HG03558 (cell line): ENCODE measurements around the gene TSSK6.

Source experiments
- ATAC-seq: cut with Tn5 transposase; IDR thresholded peaks from one replicate; pipeline ENCODE4 v1.9.1; 2021; ENCODE audit warnings: moderate number of reproducible peaks; ENCODE audit not compliant: unreplicated experiment; ENCODE audit errors: extremely low read depth

Gene TSSK6

GRCh38 chr19:19545707-19546106 is 30.4 kb upstream of the TSSK6 start:
- no peak for ATAC-seq

DNA sequence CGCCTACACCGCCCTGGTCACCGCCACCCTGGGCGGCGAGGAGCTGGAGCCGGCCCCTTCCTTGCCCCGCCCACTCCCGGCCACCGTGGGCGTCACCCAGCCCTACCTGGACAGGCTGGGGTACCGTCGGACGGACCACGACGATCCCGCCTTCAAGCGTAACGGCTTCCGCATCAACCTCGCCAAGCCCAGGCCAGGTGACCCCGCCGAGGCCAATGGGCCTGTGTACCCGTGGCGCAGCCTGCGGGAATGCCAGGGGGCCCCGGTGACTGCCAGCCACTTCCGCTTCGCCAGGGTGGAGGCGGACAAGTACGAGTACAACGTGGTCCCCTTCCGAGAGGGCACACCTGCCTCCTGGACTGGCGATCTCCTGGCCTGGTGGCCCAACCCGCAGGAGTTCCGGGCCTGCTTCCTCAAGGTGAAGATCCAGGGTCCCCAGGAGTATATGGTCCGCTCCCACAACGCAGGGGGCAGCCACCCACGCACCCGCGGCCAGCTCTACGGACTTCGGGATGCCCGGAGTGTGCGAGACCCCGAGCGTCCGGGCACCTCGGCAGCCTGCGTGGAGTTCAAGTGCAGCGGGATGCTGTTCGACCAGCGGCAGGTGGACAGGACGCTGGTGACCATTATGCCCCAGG is 29.7 kb upstream of the TSSK6 start:
- no peak for ATAC-seq

- ATAC-seq = no peak
Measured at GRCh38 chr19:19544257-19544953, 29.1 kb upstream of the TSSK6 start.

GRCh38 chr19:19543640-19544039 is 28.3 kb upstream of the TSSK6 start:
- no peak for ATAC-seq

GRCh38 chr19:19543101-19543500 is 27.8 kb upstream of the TSSK6 start:
- ATAC-seq = no peak

GRCh38 chr19:19542507-19542906 is 27.2 kb upstream of the TSSK6 start:
- no peak for ATAC-seq

GRCh38 chr19:19541616-19542015 is 26.3 kb upstream of the TSSK6 start:
- no peak for ATAC-seq

DNA sequence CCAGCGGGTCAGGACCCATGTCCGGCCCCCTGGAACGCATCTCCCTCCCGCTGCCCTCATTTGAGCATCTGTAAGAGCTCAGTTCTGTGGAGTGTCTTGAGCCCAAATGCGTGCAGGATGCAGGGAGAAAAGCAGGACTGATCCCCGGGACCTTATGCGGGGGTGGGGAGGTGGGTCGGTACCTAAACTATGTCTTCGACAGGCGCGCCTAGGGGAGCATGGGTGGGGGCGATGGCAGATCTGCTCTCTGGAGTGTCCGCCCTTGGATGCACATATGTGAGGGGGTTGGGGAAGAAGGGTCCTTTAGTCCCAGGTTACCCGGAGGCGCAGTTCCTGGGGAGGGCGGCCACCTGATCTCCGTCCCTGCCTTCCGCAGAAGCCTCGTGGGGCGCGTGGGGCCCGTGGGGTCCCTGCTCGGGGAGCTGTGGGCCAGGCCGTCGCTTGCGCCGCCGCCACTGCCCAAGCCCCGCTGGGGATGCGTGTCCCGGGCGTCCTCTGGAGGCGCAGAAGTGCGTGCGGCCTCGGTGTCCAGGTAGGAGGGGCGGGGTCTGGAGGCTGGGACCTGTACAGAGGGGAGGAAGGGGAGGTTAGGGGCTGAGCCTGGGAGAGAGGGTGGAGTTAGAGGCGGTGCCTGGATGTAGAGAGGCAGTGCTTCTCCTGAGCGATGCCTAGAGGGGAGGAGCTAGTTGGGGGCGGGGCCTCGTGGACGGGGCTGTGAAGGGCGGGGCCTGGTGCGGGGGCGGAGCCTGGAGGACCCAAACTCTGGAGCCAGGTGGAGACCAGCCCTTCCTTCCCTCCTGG is 25.6 kb upstream of the TSSK6 start:
- no peak for ATAC-seq

GRCh38 chr19:19540064-19540714 is 24.8 kb upstream of the TSSK6 start:
- ATAC-seq = no peak

- no peak for ATAC-seq
Measured at GRCh38 chr19:19539698-19540063, 24.3 kb upstream of the TSSK6 start.

DNA sequence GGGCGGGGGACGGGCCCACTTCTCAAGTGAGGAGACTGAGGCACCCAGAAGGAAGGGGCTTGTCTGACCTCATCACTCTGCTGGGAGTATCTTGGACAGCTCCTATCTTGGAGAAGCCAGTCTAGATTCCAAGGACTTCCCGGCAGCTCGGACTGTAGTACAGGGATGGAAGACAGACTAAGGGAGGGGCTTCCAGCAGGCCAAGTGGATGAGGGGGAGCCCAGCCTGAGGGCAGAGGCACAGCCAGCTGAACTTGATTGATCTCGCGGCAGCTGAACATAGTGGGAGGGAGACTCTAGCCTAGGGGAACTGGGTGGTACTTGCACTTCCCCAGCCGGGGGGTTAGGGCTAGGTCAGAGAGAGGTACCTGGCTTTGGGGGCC is 23.4 kb upstream of the TSSK6 start:
- no peak for ATAC-seq

- no peak for ATAC-seq
Measured at GRCh38 chr19:19538061-19538784, 22.9 kb upstream of the TSSK6 start, which contains the start of gene CILP2. Gene CILP2, plus strand, starts transcription at chr19:19538265. Its CDS starts 85 bp downstream, at chr19:19538350.

- ATAC-seq = no peak
Measured at GRCh38 chr19:19537075-19538048, 22.0 kb upstream of the TSSK6 start.

DNA sequence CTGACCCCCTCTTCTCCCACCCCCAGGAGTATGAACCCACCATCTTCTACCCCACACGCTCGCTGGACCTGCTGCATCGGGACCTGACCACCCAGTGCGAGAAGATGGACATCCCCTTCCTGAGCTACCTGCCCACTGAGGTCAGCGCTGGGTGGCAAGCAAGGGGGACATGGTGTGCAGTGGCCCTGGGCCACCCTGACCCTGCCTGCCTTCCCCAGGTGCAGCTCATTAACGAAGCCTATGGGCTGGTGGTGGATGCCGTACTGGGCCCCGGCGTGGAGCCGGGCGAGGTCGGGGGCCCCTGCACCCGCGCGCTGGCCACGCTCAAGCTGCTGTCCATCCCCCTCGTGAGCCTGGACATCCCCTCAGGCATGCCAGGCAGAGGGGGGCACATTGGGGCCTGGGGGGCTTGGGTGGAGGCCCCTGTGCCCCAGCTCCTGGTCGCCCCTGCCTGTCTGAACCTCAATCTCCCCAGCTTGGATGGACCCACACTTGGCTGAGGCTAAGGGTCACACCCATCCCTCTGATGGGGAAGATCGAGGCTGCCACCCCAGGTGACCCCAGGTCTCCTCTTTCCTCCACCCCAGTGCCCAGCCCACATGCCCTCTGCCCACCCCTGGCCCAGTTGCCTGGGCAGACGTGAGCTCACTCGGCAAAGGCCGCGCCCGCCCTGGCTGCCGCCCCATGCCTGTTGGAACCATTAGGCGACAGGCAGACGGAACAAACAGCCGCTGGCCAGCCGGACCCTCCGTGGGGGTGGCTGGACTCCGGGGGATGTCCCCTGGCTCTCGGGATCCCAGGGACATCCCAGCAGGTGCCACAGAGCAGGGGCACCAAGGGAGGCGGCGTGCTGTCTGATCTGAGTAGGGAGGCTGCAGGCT is 20.2 kb upstream of the TSSK6 start:
- no peak for ATAC-seq

DNA sequence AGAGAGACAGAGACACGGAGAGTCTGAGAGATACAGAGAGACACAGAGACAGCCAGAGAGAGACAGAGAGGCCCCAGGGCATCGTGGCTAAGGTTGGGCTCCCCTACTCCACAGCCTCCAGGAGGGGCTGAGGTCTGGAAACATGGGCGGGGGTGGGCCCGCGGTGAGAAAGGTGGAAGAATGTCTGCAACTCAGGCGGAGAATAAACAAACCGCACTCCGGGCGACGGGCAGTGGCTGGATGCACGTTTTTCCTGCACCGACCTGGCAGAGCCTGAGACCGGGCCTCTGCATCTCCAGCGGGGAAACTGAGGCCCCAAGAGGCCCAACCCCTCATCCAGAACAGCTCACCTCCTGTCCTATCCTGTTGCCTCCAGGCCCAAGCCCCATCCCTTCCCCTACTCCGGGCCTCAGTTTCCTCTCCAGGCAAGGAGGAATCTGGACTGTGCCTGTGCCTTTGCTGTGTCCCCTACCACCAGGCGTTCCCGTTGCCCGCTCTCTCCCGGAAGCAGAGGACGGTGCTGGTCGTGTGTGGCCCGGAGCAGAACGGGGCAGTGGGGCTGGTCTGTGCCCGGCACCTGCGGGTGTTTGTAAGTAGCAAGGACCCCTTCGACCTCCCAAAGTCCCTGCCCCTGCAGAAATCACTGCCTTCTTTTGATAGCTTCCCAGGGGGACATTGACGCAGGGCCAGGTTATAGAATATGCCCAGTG is 19.4 kb upstream of the TSSK6 start:
- ATAC-seq = no peak

DNA sequence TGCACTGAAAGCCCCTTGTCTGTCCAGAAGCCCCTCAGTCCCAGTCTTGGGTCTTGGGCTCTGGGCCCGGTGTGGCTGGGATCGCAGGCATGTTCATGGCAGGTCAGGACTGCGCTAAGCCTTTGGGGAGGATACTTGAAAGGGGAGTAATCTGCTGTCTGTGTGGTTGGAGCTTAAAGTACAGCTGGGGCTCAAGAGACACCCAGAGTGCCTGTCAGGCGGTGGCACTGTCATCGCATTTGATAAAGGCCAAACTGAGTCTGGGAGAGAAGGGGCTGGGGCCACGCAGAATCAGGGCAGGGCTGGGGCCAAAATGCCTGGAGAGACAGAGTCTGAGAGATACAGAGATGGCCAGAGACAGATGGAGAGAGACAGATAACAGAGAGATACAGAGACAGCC is 18.5 kb upstream of the TSSK6 start:
- ATAC-seq = no peak
